Small intestine (tissue), 7 donors: Measurements from ENCODE around the gene XRCC1. TPM values are rescaled to one million over a fixed set of nuclear protein-coding genes. Genes with fewer than 3 reads are reported as not detected.
"Not testable (repeated sequence)": the region's sequence is repeated elsewhere in the genome, so short reads cannot be mapped to it uniquely, and the experiment has no call there.

ENCODE experiments used
- DNase-seq, 2 donors: peaks; one replicate each; pipeline versions ENCODE4 v3.0.0 to v3.0.0-alpha.2; 2013
- FAIRE-seq: peaks from 2 replicates; lab custom pipeline; 2012; peaks lifted over from hg19 to GRCh38; lab: Jason Lieb, UNC
- H3K27ac ChIP-seq, 3 donors: one replicate each; pipeline ENCODE4 v1.5.1; 2013; ENCODE audit warnings: low read length in 2 of 3, mild to moderate bottlenecking in 2 of 3, control low read depth in 1 of 3, inconsistent platforms in 1 of 3, low read depth in 1 of 3, moderate library complexity in 1 of 3
- H3K27me3 ChIP-seq, 3 donors: one replicate each; pipeline ENCODE4 v1.6.1; 2013; ENCODE audit warnings: low read length in 3 of 3, inconsistent platforms in 1 of 3; ENCODE audit not compliant: control insufficient read depth in 3 of 3, insufficient read depth in 3 of 3
- H3K36me3 ChIP-seq, 3 donors: one replicate each; pipeline ENCODE4 v1.6.1; 2013; ENCODE audit warnings: low read length in 3 of 3, inconsistent platforms in 1 of 3, low read depth in 1 of 3, mild to moderate bottlenecking in 1 of 3, moderate library complexity in 1 of 3; ENCODE audit not compliant: control insufficient read depth in 3 of 3, insufficient read depth in 2 of 3
- H3K4me1 ChIP-seq, 3 donors: one replicate each; pipeline ENCODE4 v1.6.1; 2013; ENCODE audit warnings: low read length in 2 of 3, inconsistent platforms in 1 of 3, low read depth in 1 of 3, mild to moderate bottlenecking in 1 of 3, moderate library complexity in 1 of 3; ENCODE audit not compliant: control insufficient read depth in 3 of 3, insufficient read depth in 2 of 3
- H3K4me3 ChIP-seq, 3 donors: one replicate each; pipeline ENCODE4 v1.5.1; 2013; ENCODE audit warnings: low read length in 3 of 3, control low read depth in 1 of 3, inconsistent platforms in 1 of 3, low read depth in 1 of 3, mild to moderate bottlenecking in 1 of 3, moderate library complexity in 1 of 3
- H3K9me3 ChIP-seq, 2 donors: one replicate each; pipeline ENCODE4 v1.6.1; 2013; ENCODE audit warnings: low read depth in 1 of 2, low read length in 1 of 2; ENCODE audit not compliant: control insufficient read depth in 2 of 2, insufficient read depth in 1 of 2
- WGBS, 3 donors: extraction: QIAGEN DNeasy Blood & Tissue Kit; methylation state at CpG; one replicate each; pipeline ENCODE4 v1.1.7; 2013; 5-methylcytosine and 5-hydroxymethylcytosine counted together
- polyA plus RNA-seq, 4 donors: library from polyadenylated mRNA; stranded (reverse) in 3 of 4; unstranded in 1 of 4; fragments of 200-250 nt in 3 of 4; fragments of 120-200 nt in 1 of 4; gene quantifications; one replicate each; pipeline versions ENCODE4 v1.2.1 to v1.2.3, GENCODE V29; 2013
- donor health status: healthy with polysubstance abuse.
- donor health status: control.
- donor health status: control.
- donor health status: Bipolar disorder and iron deficiency.
- donor health status: healthy.

XRCC1 gene
- polyA plus RNA-seq, 4 donors = 9.7 to 46.3 (median 16.0) TPM

DNA sequence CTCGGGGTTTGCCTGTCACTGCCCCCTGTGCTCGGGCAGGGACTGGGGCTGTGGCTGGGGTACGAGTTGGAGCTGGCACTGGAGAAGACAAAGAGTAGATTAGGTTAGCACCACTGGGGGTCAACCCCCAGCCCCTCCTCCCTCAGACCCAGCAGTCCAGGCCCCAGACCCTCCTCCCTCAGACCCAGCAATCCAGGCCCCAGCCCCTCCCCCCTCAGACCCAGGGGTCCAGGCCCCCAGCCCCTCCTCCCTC is 23.2 kb downstream of the XRCC1 start:
- H3K27me3 ChIP-seq = no peaks in the 10 kb centered on the region
- 84 to 93% (median 90%) methylated on average over 3 of the region's 3 CpGs for WGBS, 3 donors
- no peak overlapping the region for H3K27ac ChIP-seq
- H3K36me3 ChIP-seq = peaks cover 5 to 72% (median 8%) of the 10 kb centered on the region in 3 donors
- no peak overlapping the region for H3K4me3 ChIP-seq
- no peaks in the 10 kb centered on the region for H3K4me1 ChIP-seq
- DNase-seq (no peak), FAIRE-seq (no peak)
- H3K9me3 ChIP-seq = no peaks in the 10 kb centered on the region

DNA sequence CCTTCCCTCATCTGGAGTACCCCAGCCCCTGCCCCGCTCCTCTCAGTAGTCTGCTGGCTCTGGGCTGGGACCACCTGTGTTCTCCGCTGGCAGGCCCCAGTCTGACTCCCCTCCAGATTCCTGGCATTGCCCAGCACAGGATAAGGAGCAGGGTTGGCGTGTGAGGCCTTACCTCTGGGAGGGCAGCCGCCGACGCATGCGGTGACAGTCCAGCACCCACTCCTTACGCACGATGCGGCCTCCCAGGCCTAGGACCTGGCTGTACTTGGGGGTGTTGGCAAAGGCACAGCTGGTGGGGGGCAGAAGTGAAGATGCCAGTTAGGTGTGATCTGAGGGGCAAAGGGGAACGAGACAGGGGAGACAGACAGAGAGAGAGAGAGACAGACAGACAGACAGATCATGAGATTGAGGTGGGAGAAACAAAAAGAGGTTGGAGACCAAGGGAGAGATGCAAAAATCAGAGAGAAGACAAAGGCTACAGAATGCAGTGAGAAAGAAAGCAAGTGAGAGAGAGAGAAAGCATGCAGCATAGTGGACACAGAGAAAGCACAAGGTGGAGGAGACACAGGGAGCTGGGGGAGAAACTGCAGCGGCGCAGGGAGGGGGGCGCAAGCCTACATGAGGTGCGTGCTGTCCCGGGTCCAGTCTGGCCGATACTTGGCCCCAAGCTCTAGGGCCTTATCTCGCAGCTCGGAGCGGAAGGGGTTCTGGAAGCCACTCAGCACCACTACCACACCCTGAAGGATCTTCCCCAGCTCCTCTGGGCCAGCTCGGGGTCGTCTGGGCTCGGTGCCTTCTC is 23.7 kb downstream of the XRCC1 start:
- no peaks in the 10 kb centered on the region for H3K27me3 ChIP-seq
- DNase-seq = no peak
- no peak overlapping the region for H3K27ac ChIP-seq
- peaks cover 5 to 75% (median 8%) of the 10 kb centered on the region in 3 donors for H3K36me3 ChIP-seq
- WGBS, 3 donors = 92 to 93% (median 93%) methylated on average over 23 of the region's 23 CpGs
- no peak overlapping the region for H3K4me3 ChIP-seq
- H3K9me3 ChIP-seq = no peaks in the 10 kb centered on the region
- no peak for FAIRE-seq
- H3K4me1 ChIP-seq = no peaks in the 10 kb centered on the region

DNA sequence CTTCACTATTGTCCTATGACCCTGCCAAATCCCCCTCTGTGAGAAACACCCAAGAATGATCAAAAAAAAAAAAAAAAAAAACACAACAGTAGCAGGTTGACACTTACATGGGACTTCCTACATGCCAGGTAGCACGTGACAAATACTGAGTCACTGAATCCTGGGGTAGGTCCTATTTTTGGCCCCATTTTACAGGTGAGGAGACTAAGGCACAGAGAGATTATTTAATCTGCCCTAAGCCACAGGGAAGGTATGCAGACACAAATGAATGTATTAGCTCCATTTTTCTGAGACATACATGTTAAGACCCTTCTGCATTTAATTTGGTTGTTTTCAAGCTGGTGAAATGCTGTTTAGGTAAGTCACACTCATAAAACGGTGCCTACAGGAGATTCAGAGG is 26.6 kb downstream of the XRCC1 start:
- FAIRE-seq = no peak
- no peak for DNase-seq
- Histone ChIP-seq H3K4me3 (no peak overlapping the region), H3K27me3 (no peaks in the 10 kb centered on the region), H3K9me3 (no peaks in the 10 kb centered on the region), H3K27ac (no peak overlapping the region), H3K36me3 (peaks cover 7 to 78% (median 8%) of the 10 kb centered on the region in 3 donors), H3K4me1 (no peaks in the 10 kb centered on the region)
- WGBS, 3 donors = 86 to 94% (median 86%) methylated on average over 2 of the region's 2 CpGs

DNA sequence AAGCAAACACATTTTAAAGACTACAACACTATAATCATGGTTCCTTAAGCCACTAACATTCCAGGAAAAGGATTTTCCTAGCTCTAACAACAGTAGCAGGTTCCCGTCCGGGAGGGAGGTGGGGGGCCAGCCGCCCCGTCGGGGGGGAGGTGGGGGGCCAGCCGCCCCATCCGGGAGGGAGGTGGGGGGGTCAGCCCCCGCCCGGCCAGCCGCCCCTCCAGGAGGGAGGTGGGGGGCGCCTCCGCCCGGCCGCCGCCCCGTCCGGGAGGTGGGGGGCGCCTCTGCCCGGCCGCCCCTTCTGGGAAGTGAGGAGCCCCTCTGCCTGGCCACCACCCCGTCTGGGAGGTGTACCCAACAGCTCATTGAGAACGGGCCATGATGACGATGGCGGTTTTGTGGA is 27.4 kb downstream of the XRCC1 start:
- peaks cover 8 to 78% (median 12%) of the 10 kb centered on the region in 3 donors for H3K36me3 ChIP-seq
- H3K4me3 ChIP-seq, DNase-seq, H3K4me1 ChIP-seq, FAIRE-seq, H3K27me3 ChIP-seq, H3K27ac ChIP-seq, H3K9me3 ChIP-seq: not testable (repeated sequence)
- 88 to 96% (median 95%) methylated on average over 8 to 19 of the region's 24 CpGs for WGBS, 3 donors

DNA sequence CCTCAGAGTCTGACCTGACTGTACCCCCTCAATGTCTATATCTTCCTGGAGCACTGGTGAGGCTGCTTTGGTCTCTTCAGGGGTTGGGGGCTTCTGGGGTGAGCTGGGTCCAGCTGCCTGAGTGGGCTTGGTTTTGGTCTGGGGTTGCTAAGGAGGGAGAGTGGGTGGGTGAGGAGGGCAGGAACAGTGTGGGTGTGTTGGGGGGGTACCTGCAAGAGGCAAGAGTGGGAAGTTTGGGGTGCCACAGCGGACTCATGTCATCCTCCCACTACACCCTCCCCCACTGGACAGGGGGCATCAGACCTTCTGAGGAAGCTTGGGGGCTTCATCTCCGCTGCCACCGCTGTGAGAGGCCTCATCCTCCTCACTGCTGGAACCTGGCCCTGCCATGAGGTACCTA is 28.7 kb downstream of the XRCC1 start:
- no peak for FAIRE-seq
- Histone ChIP-seq H3K36me3 (peaks cover 4 to 78% (median 10%) of the 10 kb centered on the region in 3 donors), H3K27me3 (no peaks in the 10 kb centered on the region), H3K9me3 (no peaks in the 10 kb centered on the region), H3K27ac (no peak overlapping the region), H3K4me3 (no peak overlapping the region), H3K4me1 (no peaks in the 10 kb centered on the region)
- 90 to 98% (median 93%) methylated on average over 3 of the region's 3 CpGs for WGBS, 3 donors
- DNase-seq = no peak

DNA sequence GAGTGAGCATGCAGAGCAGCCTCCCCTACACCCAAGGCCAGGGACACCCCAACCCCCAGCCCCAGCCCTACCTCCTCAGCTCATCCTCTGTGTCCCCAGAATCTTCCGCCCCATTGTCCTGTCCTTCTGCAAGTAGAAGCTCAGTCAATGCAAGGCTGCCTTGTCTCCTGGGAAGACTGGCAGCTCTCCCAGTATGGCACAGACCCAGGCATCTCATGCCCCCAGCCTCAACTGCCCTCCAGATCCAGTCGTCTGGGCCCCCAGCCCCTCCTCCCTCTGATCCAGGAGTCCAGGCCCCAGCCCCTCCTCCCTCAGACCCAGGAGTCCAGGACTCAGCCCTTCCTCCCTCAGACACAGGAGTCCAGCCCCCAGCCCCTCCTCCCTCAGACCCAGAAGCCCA is 29.3 kb downstream of the XRCC1 start:
- Histone ChIP-seq H3K4me1 (no peaks in the 10 kb centered on the region), H3K4me3 (no peak overlapping the region), H3K9me3 (no peaks in the 10 kb centered on the region), H3K27me3 (no peaks in the 10 kb centered on the region), H3K27ac (no peak overlapping the region), H3K36me3 (peaks cover 0 to 76% (median 10%) of the 10 kb centered on the region in 3 donors)
- no peak for DNase-seq
- FAIRE-seq = no peak
- WGBS, 3 donors = 77 to 83% (median 80%) methylated on average over 2 of the region's 2 CpGs

DNA sequence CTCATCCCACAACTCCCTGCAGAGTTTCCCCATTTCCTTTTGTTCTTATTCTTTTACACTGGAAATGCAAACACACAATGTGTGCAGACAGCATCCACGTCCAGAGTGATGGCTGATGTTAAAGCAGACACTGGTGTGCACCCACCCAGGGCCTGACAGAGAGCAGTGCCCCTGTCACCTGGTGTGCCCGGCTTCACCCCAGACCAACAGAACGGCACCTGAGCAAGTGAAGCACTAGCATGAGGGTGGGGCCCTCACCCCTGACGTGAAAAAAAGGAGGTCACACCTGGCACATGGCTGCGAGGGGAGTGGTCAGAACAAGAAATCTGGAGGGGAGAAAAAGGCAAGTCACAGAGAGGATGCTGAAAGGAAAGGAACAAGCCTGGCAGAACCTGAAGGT is 30.1 kb downstream of the XRCC1 start:
- Histone ChIP-seq H3K36me3 (peaks cover 0 to 76% (median 10%) of the 10 kb centered on the region in 3 donors), H3K4me1 (no peaks in the 10 kb centered on the region), H3K9me3 (no peaks in the 10 kb centered on the region), H3K27ac (no peak overlapping the region), H3K4me3 (no peak overlapping the region), H3K27me3 (no peaks in the 10 kb centered on the region)
- FAIRE-seq = no peak
- no peak for DNase-seq
- 78 to 86% (median 85%) methylated on average over 5 of the region's 5 CpGs for WGBS, 3 donors

DNA sequence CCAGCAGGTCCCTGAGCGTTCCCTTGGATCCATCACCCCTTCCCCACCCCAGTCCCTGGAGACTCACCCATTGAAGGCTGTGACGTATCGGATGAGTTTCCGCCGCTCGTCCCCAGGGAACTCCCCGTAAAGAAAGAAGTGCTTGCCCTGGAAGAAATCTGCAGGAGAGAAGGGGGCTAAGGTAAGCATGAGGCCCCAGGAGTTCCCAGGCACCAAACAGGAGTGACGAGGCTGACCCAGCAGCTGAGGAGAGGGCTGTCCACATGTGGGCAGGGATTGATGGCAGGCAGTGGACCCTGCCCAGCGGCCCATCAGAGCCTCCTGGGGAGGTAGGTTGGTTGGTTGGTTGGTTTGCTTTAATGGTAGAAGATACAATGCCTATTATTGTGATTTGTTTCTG is 31.2 kb downstream of the XRCC1 start:
- H3K4me1 ChIP-seq = no peaks in the 10 kb centered on the region
- FAIRE-seq (no peak), DNase-seq (no peak)
- H3K4me3 ChIP-seq = no peak overlapping the region
- WGBS, 3 donors = 96 to 98% (median 97%) methylated on average over 9 of the region's 9 CpGs
- H3K27ac ChIP-seq = no peak overlapping the region
- no peaks in the 10 kb centered on the region for H3K9me3 ChIP-seq
- H3K36me3 ChIP-seq = peaks cover 0 to 77% (median 10%) of the 10 kb centered on the region in 3 donors
- H3K27me3 ChIP-seq = no peaks in the 10 kb centered on the region
